Measurements from ENCODE around the gene DICER1. TPM values are rescaled to one million over a fixed set of nuclear protein-coding genes. Genes with fewer than 3 reads are reported as not detected.

Gene DICER1
- total RNA-seq, 1 donor from 2014 or later: 70.1 TPM

- DNase-seq: no peak
These were observed 80.0 kb downstream of the DICER1 start for GRCh38 chr14:95077345-95077744.

DNA sequence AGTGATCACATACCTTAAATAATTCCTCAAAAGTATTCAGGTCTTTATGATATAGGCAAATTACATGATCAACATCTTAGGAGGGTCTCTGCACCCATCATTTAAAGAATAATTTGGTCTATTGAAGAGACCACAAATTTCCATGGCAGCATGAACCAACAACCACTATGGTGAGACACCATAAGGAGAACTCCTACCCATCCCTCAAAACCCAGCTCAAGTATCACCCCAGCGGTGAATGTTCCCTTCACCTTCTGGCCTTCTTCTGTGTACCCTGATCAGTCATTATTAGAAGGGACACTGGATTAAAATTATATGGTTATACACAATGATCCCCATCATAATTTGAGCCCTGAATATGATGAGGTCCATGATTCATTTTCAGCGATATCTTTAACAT lies 81.5 kb downstream of the DICER1 start:
- DNase-seq: no peak

DNA sequence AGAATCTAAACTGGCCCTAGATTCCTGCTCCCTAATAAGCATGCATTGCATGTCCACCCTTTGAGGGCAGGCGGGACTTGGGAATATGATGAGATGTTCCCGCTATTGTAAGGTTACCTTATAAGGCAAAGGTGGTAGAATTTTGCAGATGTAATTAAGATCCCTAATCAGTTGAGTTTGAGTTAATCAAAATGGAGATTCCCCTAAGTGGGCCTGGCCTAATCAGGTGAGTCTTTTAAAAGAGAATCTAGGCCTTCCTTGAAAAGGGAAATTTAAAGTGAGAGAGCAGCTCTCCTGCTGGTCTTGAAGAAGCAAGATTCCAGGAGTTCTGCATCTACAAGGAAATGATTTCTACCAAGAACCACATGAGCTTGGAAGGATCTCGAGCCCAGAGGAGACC lies 83.4 kb downstream of the DICER1 start:
- DNase-seq: no peak

- DNase-seq: no peak
These were observed 84.9 kb downstream of the DICER1 start for GRCh38 chr14:95072310-95072905.

GRCh38 chr14:95071649-95072280 lies 85.6 kb downstream of the DICER1 start:
- DNase-seq: no peak

DNA sequence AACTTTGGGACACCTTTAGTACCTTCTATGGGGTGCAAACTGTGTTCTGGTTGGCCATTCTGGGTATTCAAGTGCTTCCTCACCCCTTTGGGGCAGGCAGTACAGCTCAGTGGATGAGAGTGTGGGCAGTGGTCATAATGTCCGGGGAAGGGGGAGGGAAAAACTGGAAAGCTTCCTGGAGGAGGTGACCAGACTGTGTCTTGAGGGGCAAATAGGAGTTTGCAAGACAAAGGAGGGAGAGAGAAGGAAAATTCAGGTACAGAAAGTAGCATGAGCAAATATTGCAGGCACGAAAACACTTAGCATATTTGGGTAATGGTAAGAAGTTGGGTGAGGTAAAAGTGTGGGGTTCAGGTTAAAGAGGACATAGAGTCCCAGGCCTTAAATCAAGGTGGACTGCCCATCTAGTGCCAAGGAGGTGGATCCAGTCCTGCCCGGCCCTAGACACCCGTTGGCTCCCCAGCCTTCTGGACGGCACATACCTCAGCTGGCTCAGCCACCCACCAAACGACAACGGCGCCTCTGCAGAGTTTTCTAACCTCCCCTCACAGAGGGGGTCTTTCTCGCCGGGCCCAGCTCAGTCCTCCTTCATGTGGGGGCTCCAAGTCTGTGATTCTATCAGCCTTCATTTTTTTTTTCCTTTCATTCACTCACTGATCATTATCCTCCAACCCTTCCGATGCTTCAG lies 86.4 kb downstream of the DICER1 start:
- DNase-seq: no peak

DNA sequence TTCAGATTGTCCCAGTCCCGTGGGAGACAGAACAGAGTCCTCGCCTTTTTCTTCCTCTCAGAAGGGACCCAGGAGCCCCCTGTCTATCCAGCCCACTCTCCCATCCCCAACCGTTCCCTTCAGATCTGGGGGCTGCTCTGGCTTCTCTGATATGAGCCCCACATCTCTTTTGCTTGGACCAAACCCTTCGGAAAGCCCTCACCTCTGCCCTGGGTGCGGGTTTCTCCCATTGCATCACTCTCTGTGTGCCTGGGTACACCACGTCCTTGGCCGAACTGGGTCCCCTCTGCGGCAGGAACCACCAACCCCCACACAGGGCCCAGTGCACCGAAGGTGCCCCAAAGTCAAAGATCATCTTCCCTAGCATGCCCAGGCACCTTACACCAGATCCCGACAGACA lies 87.8 kb downstream of the DICER1 start:
- no peak for DNase-seq

DNA sequence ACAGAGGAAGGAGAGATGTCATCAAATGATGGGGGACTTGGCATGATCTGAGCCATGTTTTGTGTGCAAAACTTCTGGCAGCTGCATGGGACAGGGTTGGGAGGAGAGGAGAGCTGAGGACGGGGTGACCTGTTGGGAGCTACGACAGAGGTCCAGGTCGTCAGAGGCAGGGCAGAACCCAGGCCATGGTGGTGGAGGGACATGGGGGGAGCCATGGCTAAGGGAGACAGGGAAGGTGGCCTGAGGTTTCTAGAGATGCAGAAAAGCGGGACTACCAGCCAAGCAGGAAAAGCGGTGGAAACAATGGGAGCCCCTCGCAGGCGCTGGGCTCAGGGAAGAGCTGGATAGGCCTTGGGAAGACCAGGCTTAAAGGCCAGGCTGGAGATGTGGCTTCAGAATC lies 88.3 kb downstream of the DICER1 start:
- DNase-seq: no peak

DNA sequence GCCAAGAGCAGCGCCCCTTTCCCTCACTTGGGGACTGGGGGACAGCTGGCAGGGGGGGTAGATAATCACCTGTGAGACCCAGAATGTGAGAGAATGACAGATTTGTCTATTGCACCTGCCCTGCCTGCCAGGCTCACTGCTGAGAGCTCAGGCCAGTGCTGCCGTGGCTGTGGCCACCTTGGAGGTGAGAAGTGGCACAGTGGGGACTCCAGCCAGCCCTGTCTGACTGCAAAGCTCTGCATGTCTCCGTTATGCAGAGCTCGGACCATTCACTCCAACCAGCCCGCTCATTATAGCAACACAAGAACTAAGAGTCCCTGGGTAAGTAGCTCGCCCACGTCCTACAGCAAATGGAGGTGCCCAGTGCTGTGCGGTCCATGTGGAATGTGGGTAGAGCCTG lies 88.8 kb downstream of the DICER1 start:
- DNase-seq: no peak

DNA sequence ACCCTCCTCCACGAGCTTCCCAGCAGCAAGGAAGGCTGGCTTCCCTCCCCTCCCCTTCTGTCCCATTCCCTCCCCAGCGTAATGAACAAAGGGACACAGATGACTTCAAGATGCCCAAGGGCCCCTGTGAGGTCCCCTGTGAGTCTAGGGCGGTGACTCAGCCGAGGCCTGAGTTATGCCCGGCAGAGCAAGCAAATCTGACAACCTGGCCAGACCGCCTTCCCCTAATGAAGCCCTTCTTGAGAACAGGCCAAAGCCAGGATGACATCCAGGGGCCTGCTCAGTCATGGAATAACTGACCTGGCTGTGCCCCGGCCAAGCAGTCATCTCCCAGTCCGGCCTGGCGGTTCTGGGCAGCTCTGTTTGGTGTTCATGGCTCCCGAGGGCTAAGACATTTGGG lies 89.2 kb downstream of the DICER1 start:
- no peak for DNase-seq

- no peak for DNase-seq
These were observed 89.8 kb downstream of the DICER1 start for GRCh38 chr14:95067526-95067925.

DNA sequence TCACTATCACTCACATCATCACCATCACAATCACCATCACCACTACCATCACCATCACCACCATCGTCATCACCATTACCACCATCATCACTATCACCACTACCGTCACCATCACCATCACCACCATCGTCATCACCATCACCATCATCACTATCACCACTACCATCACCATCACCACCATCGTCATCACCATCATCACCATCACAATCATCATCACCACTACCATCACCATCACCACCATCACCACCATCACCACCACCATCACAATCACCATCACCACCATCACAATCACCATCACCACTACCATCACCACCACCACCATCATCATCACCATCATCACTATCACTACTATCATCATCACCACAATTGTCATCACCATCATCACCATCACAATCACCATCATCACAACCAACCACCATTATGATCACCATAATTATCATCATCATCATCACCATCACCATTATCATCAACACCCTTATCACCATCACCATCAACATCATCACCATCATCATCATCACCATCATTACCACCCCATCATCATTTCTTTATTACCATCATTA lies 90.8 kb downstream of the DICER1 start:
- no peak for DNase-seq

DNA sequence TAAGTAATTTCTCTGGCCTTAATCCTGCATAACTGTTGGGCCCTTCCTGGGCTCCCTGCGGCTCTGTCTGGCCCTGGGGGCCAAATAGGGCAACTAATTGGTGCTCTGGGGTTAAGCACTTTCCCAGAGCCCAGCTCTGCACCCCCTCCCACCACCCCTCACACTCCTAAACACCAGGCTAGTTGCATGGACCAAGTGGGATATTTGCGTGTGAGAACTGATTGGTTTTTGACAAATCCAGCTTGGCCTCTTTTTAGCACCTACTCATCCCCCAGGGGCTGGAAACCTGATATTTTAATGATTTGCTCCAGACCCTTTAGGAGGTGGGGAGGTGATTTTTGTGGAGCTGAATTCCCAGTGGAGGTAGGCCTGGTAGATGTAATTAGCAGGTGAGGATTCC lies 91.9 kb downstream of the DICER1 start:
- DNase-seq: no peak

DNA sequence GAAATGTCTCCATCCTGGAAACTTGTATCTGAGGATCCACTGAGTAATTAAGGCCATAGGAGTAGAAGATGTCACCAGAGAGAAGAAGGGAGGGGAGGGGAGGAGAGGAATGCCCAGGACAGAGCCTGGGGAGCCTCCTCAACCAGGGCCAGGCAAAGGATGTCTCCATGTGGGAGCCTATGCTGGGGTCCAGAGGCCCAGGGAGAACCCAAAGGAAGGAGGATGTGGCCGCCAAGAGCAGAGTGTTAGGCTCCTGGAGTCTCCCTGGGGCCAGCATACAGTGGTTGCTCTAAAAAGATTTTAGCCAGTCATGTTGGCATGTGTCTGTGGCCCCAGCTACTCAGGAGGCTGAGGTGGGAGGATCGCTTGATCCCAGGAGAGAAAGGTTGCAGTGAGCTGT lies 92.6 kb downstream of the DICER1 start:
- no peak for DNase-seq

GRCh38 chr14:95064256-95064655 lies 93.1 kb downstream of the DICER1 start:
- DNase-seq: no peak

- no peak for DNase-seq
These were observed 93.9 kb downstream of the DICER1 start for GRCh38 chr14:95063391-95063790.

DNA sequence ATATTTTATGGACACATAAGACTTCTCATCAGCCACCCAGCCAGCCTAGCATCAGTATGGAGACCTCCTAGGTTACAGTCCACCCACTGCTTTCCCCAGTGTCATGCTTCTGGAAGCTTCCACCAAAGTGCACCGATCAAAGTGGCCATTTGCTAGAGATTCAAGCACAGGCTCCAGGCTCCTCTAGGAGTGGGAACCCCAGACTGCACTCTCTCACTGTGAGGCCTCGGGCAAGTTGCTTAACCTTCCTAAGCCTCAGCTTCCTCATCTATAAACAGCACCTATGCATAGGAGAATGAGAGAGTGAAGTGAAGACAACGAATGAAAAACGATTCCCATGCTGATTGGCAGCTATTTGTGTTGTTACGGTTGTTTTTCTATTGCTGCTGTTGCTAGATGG lies 94.4 kb downstream of the DICER1 start:
- DNase-seq: no peak

GRCh38 chr14:95062220-95062619 lies 95.1 kb downstream of the DICER1 start:
- no peak for DNase-seq

DNA sequence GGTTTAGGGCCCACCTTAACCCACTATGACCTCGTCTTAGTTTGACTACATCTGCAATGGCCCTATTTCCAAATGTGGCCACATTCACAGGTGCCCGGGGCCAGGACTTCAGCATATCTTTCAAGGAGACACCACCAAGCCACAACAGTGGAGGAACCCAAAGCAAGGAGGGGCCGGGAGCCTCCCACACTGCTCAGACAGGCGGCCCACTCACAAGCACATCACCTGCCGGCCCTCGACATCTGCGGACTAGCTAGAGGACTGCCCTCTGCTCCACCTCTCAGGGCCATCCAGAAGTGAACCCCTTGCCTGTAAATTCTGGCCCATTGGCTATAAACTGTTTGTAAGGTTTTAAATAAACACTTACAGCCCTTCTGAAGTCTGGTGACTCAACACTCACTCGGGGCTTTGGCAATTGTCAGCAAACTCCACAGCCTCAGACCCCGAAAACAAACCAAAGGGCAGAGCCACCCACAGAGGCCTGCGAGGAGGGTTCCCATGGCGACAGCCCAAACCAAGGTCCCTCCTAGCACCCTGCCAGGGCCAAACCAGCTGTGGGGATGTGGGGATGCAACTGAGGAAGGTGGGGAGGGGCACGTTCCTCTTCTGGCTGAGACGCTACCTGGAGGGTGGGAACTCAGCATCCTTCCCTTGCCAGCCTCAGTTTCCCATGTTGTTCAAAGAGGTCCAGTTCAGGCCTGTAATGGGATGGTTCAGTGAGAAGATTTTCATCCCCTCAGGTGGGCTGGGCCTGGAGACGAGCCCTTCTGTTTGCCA lies 95.8 kb downstream of the DICER1 start:
- no peak for DNase-seq

- no peak for DNase-seq
These were observed 98.2 kb downstream of the DICER1 start for GRCh38 chr14:95059126-95059525.

DNA sequence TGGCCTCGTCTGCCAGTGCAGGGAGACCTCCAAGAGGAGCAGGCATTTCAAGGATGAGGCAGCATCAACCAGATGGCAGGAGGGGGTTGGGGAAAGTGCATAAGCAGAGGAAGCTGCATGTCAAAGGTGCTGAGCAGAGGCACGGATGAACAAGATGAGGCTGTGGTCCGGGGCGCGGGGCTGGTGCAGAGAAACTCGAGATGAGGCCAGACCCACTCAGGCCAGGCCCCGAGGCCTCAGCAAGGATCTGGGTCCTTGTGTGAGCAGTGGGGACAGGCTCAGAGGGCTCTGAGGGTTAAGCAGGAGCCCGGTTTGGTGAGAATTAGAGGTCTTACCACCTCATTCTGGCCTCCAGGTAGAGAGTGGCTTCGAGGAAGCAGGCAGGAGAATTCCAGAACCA lies 98.8 kb downstream of the DICER1 start:
- no peak for DNase-seq

- DNase-seq: no peak
These were observed 99.5 kb downstream of the DICER1 start for GRCh38 chr14:95057851-95058250.

GRCh38 chr14:95057147-95057546 lies 100.2 kb downstream of the DICER1 start:
- no peak for DNase-seq
